K562 (cell line): ENCODE measurements around the gene CEP350.

ENCODE experiments used
- CHCHD3 ChIP-seq: fragments of 250-450 bp; sonication (Bioruptor Pico); IDR thresholded peaks from 2 replicates; pipeline ENCODE4 v2.1.2; 2022; ENCODE audit warnings: mild to moderate bottlenecking
- ILK ChIP-seq: fragments of 450-650 bp; IDR thresholded peaks from 2 replicates; pipeline ENCODE4 v1.6.1; 2016; ENCODE audit warnings: missing genetic modification characterization, low read depth, mild to moderate bottlenecking, missing compliant biosample characterization, moderate library complexity, borderline replicate concordance
- KDM1A ChIP-seq, 2 experiments: fragments of 450-650 bp; IDR thresholded peaks; 2 replicates each; pipeline ENCODE4 v1.6.1; 2016; ENCODE audit warnings: mild to moderate bottlenecking in 2 of 2
- MAZ ChIP-seq, 2 experiments: fragments of 450-650 bp in 1 of 2; sonication (generic) in 1 of 2; formaldehyde crosslinking; IDR thresholded peaks in 1 of 2; conservative IDR thresholded peaks in 1 of 2; 2 replicates each; pipeline versions ENCODE4 v1.4.0 to v1.5.0; 2020; ENCODE audit warnings: mild to moderate bottlenecking in 1 of 2, missing genetic modification reagents in 1 of 2
- PHB ChIP-seq: fragments of 250-450 bp; sonication (Bioruptor Pico); IDR thresholded peaks from 2 replicates; pipeline ENCODE4 v1.5.0; 2021
- POLR2A ChIP-seq: fragments of 450-650 bp; conservative IDR thresholded peaks from 2 replicates; pipeline ENCODE4 v1.6.1; 2016
- RFX1 ChIP-seq: fragments of 450-650 bp; IDR thresholded peaks from 2 replicates; pipeline ENCODE4 v1.6.1; 2016; ENCODE audit warnings: mild to moderate bottlenecking, moderate library complexity
- RFX5 ChIP-seq: IDR thresholded peaks from 2 replicates; pipeline ENCODE4 v1.6.1; 2011; ENCODE audit warnings: low read depth, mild to moderate bottlenecking, improper control_type of control experiment, low read length
- SMARCE1 ChIP-seq: fragments of 450-650 bp; IDR thresholded peaks from 2 replicates; pipeline ENCODE4 v1.7.1; 2016; ENCODE audit warnings: mild to moderate bottlenecking
- ZNF253 ChIP-seq: fragments of 250-450 bp; sonication (Bioruptor Pico); conservative IDR thresholded peaks from 2 replicates; pipeline ENCODE4 v1.6.1; 2021; ENCODE audit warnings: mild to moderate bottlenecking
- ZNF655 ChIP-seq: fragments of 250-450 bp; sonication (Bioruptor Pico); IDR thresholded peaks from 2 replicates; pipeline ENCODE4 v1.5.0; 2021
- TF ChIP-seq, protein P1 (sequence below): fragments of 250-450 bp; sonication (Bioruptor Pico); IDR thresholded peaks from 2 replicates; pipeline ENCODE4 v1.5.1; 2021; ENCODE audit warnings: mild to moderate bottlenecking
- TF ChIP-seq, protein P2 (sequence below): sonication (generic); formaldehyde crosslinking; IDR thresholded peaks from 2 replicates; pipeline ENCODE4 v1.8.1; 2022; ENCODE audit warnings: missing genetic modification reagents

GRCh38 chr1:179968284-179968993 lies 13.8 kb downstream of the CEP350 start:
- TF ChIP-seq, protein P1, sequence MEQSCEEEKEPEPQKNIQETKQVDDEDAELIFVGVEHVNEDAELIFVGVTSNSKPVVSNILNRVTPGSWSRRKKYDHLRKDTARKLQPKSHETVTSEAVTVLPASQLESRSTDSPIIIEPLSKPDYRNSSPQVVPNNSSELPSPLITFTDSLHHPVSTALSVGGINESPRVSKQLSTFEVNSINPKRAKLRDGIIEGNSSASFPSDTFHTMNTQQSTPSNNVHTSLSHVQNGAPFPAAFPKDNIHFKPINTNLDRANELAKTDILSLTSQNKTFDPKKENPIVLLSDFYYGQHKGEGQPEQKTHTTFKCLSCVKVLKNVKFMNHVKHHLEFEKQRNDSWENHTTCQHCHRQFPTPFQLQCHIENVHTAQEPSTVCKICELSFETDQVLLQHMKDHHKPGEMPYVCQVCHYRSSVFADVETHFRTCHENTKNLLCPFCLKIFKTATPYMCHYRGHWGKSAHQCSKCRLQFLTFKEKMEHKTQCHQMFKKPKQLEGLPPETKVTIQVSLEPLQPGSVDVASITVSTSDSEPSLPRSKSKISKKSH (CRISPR knock-in tag), result no peak
- TF ChIP-seq PHB (CRISPR knock-in tag), result no peak
- TF ChIP-seq MAZ (CRISPR knock-in tag; conservative IDR thresholded peaks at IDR 0.05 in 1 of 2, IDR thresholded peaks at IDR 0.05 in 1 of 2), result no peak
- no peak for TF ChIP-seq KDM1A (IDR thresholded peaks at IDR 0.05)
- no peak for TF ChIP-seq ZNF655 (CRISPR knock-in tag)
- no peak for TF ChIP-seq POLR2A
- TF ChIP-seq SMARCE1, result no peak
- no peak for TF ChIP-seq RFX1
- no peak for TF ChIP-seq CHCHD3 (CRISPR knock-in tag)
- TF ChIP-seq, protein P2, sequence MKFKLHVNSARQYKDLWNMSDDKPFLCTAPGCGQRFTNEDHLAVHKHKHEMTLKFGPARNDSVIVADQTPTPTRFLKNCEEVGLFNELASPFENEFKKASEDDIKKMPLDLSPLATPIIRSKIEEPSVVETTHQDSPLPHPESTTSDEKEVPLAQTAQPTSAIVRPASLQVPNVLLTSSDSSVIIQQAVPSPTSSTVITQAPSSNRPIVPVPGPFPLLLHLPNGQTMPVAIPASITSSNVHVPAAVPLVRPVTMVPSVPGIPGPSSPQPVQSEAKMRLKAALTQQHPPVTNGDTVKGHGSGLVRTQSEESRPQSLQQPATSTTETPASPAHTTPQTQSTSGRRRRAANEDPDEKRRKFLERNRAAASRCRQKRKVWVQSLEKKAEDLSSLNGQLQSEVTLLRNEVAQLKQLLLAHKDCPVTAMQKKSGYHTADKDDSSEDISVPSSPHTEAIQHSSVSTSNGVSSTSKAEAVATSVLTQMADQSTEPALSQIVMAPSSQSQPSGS (CRISPR knock-in tag), result no peak
- TF ChIP-seq RFX5, result no peak
- TF ChIP-seq ILK (tag), result no peak
- TF ChIP-seq ZNF253 (CRISPR knock-in tag), result no peak
